SU-DHL-6 (cell line): ENCODE results near the gene PPARA.

Experiments
- EZH2phosphoT487 ChIP-seq: fragments of 200-600 bp; sonication (generic), shearing (Covaris generic); conservative IDR thresholded peaks from 2 replicates; pipeline ENCODE4 v1.6.1; 2018; ENCODE audit warnings: mild to moderate bottlenecking, antibody characterized with exemption, low read length, moderate library complexity, mixed read lengths
- TF ChIP-seq, protein P1 (sequence below): fragments of 200-600 bp; sonication (generic); IDR thresholded peaks from one replicate; pipeline ENCODE4 v1.5.1; 2017; ENCODE audit warnings: antibody characterized with exemption, mild to moderate bottlenecking, low read length, moderate library complexity; ENCODE audit not compliant: insufficient read depth, poor library complexity, severe bottlenecking

DNA sequence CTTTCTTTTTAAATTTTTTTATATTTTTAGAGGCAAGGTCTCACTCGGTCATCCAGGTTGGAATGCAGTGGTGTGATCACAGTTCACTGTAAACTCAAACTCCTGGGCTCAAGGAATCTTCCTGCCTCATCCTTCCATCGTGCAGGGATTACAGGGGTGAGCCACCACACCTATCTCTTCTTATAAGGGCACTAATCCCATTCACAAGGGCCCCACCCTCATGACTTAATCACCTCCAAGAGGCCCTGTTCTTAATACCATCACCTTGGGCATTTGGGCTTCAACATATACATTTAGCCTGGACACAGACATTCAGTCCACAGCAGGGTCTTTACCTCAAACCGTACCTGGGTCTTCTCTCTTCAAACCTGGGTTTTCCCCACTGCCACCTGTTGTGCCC is 141.8 kb downstream of the PPARA start:
- TF ChIP-seq, protein P1, sequence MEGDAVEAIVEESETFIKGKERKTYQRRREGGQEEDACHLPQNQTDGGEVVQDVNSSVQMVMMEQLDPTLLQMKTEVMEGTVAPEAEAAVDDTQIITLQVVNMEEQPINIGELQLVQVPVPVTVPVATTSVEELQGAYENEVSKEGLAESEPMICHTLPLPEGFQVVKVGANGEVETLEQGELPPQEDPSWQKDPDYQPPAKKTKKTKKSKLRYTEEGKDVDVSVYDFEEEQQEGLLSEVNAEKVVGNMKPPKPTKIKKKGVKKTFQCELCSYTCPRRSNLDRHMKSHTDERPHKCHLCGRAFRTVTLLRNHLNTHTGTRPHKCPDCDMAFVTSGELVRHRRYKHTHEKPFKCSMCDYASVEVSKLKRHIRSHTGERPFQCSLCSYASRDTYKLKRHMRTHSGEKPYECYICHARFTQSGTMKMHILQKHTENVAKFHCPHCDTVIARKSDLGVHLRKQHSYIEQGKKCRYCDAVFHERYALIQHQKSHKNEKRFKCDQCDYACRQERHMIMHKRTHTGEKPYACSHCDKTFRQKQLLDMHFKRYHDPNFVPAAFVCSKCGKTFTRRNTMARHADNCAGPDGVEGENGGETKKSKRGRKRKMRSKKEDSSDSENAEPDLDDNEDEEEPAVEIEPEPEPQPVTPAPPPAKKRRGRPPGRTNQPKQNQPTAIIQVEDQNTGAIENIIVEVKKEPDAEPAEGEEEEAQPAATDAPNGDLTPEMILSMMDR, result no peak
- no peak for TF ChIP-seq EZH2phosphoT487
